Caki2 (cell line): Measurements from ENCODE around the gene ZFP57. TPM values are rescaled to one million over a fixed set of nuclear protein-coding genes. Genes with fewer than 3 reads are reported as not detected.

ENCODE experiments used
- DNase-seq: peaks from one replicate; pipeline ENCODE4 v3.0.0-alpha.2; 2015; ENCODE audit warnings: low read depth
- in situ Hi-C: cut with HindIII; loops from 2 replicates; pipeline ENCODE4 v1.10.0; 2016; ENCODE audit warnings: low sequenced_read_pairs, low pct_unique_long_range_greater_than_20kb, mixed read lengths
- total RNA-seq: library from RNA; depleted of rRNA; stranded (reverse); fragments of >200 nt; shearing (Covaris generic); gene quantifications from 2 replicates; pipeline ENCODE4 v1.2.3, GENCODE V29; 2014; ENCODE audit warnings: low replicate concordance; rRNA removed

Gene ZFP57
- total RNA-seq = not detected in 2 replicates

GRCh38 chr6:29680904-29681303, at the start of gene ZFP57:
TSS of gene ZFP57 (minus strand) at chr6:29681152. CDS start at chr6:29677003, 4,149 bp downstream.
- in situ Hi-C loops = no loop called here
- no peak for DNase-seq

- no peak for DNase-seq
- in situ Hi-C loops = no loop called here
Observed at GRCh38 chr6:29730575-29731126, 49.7 kb upstream of the ZFP57 start.

DNA sequence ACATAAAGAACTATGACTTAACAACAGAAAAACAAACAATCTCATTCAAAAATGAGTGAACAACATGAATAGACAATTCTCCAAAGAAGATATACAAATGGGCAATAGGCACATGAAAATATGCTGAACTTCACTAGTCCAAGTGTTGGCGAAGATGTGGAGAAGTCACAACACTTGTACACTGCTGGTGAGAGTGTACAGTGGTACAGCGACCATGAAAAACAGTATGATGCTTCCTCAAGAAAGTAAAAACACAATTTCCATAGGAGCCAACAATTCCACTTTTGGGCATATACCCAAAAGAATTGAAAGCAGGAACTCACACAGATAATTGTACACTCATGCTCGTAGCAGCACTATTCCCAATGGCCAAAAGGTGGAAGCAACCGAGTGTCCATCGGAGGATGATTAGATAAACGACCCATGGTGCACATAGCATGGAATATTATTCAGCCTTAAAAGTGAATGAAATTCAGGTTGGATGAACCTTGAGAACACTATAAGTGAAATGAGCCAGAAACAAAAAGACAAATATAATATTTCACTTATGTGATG, 48.9 kb upstream of the ZFP57 start:
- in situ Hi-C loops = no loop called here

GRCh38 chr6:29728875-29729270, 47.9 kb upstream of the ZFP57 start:
- in situ Hi-C loops = no loop called here
- DNase-seq = no peak

More for the DNA sequence above, 48.9 kb upstream of the ZFP57 start:
- no peak for DNase-seq

- in situ Hi-C loops = no loop called here
- DNase-seq = no peak
Observed at GRCh38 chr6:29728173-29728874, 47.4 kb upstream of the ZFP57 start.

- in situ Hi-C loops = no loop called here
- no peak for DNase-seq
Observed at GRCh38 chr6:29727637-29728036, 46.7 kb upstream of the ZFP57 start.

GRCh38 chr6:29726571-29727194, 45.7 kb upstream of the ZFP57 start:
- no peak for DNase-seq
- in situ Hi-C loops = no loop called here

- DNase-seq = no peak
- in situ Hi-C loops = no loop called here
Observed at GRCh38 chr6:29726001-29726400, 45.0 kb upstream of the ZFP57 start.

DNA sequence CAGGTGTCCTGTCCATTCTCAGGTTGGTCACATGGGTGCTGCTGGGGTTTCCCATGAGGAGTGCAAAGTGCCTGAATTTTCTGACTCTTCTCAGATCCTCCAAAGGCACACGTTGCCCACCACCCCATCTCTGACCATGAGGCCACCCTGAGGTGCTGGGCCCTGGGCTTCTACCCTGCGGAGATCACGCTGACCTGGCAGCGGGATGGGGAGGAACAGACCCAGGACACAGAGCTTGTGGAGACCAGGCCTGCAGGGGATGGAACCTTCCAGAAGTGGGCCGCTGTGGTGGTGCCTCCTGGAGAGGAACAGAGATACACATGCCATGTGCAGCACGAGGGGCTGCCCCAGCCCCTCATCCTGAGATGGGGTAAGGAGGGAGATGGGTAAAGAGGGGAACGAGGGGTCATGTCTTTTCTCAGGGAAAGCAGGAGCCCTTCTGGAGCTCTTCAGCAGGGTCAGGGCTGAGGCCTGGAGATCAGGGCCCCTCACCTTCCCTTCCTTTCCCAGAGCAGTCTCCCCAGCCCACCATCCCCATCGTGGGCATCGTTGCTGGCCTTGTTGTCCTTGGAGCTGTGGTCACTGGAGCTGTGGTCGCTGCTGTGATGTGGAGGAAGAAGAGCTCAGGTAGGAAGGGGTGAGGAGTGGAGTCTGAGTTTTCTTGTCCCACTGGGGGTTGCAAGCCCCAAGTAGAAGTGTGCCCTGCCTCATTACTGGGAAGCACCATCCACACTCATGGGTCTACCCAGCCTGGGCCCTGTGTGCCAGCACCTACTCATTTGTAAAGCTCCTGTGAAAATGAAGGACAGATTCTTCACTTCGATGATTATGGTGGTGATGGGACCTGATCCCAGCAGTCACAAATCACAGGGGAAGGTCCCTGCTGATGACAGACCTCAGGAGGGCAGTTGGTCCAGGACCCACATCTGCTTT, 44.3 kb upstream of the ZFP57 start:
- in situ Hi-C loops = no loop called here
- DNase-seq = no peak

- in situ Hi-C loops = no loop called here
- DNase-seq = no peak
Observed at GRCh38 chr6:29723666-29724588, 43.0 kb upstream of the ZFP57 start.

GRCh38 chr6:29723262-29723665, 42.3 kb upstream of the ZFP57 start, which contains the start of gene HLA-F:
TSS of gene HLA-F (plus strand) at chr6:29723434. CDS start at chr6:29723464, 30 bp downstream.
- peak; percentile 86 for DNase-seq
- in situ Hi-C loops = no loop called here

DNA sequence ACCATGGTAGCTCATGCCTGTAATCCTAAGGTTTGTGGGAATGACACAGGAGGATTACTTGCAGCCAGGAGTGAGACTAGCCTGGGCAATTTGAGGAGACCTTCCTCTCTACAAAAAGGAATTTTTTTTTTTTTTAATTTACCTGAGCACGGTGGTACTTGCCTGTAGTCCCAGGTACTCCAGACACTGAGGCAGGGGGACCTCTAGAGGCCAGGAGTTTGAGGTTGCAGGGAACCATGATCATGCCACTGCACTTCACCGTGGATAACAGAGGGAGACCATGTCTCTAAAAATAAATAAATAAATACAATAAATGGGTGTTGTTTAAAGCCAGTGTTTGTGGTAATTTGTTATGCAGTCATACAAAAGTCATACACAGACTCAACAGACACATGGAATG, 39.9 kb upstream of the ZFP57 start:
- no peak for DNase-seq
- in situ Hi-C loops = no loop called here

DNA sequence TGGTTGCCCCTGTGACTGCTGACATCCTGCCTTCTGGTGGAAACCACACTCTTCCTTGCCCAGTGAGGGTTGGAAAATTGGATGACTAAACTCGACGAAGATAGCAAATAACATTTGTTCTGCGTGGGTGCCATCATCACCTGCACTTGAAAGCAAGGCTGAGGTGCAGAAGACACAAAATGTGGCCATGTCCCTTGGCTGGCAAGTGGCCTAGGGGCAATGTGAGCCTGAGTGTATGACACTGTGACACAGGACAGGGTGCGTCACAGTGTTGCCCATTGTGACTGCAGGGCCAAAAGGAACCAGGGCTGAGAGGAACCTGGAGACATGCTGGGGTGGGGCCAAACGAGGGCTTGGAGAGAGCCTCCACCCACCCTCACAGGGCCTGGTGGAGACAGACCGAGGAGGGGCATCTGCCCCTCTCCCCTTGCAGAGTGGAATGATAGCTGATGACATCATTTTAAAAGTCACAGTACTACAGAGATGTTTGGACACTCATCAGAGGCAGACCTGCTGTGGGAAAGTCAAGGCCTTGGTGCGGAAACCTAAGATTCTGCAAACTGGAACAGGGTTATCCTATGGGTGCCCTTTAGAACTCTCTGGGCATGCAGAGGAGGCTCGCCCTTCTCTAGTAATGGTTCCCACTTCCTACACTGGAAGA, 29.5 kb upstream of the ZFP57 start:
- in situ Hi-C loops = no loop called here
- DNase-seq = no peak

GRCh38 chr6:29709188-29709587, 28.2 kb upstream of the ZFP57 start:
- DNase-seq = no peak
- in situ Hi-C loops = no loop called here

GRCh38 chr6:29708432-29709179, 27.7 kb upstream of the ZFP57 start:
- DNase-seq = no peak
- in situ Hi-C loops = no loop called here
